Activated CD4-positive, CD25-positive, alpha-beta regulatory T cell treated with anti-CD3 and anti-CD28 coated beads, Interleukin-2, amount 50 U/mL, for 24 hours (primary cell): Measurements from ENCODE around the gene ARL1.
"Not testable (repeated sequence)": the region's sequence is repeated elsewhere in the genome, so short reads cannot be mapped to it uniquely, and the experiment has no call there.

Experiments
- ATAC-seq, 2 donors: fragments of 150-1000 bp; cut with Tn5 transposase; one replicate each; pipeline ENCODE4 v1.10.0; 2021; ENCODE audit warnings: mild to moderate bottlenecking in 1 of 2, moderate library complexity in 1 of 2

Gene ARL1

DNA sequence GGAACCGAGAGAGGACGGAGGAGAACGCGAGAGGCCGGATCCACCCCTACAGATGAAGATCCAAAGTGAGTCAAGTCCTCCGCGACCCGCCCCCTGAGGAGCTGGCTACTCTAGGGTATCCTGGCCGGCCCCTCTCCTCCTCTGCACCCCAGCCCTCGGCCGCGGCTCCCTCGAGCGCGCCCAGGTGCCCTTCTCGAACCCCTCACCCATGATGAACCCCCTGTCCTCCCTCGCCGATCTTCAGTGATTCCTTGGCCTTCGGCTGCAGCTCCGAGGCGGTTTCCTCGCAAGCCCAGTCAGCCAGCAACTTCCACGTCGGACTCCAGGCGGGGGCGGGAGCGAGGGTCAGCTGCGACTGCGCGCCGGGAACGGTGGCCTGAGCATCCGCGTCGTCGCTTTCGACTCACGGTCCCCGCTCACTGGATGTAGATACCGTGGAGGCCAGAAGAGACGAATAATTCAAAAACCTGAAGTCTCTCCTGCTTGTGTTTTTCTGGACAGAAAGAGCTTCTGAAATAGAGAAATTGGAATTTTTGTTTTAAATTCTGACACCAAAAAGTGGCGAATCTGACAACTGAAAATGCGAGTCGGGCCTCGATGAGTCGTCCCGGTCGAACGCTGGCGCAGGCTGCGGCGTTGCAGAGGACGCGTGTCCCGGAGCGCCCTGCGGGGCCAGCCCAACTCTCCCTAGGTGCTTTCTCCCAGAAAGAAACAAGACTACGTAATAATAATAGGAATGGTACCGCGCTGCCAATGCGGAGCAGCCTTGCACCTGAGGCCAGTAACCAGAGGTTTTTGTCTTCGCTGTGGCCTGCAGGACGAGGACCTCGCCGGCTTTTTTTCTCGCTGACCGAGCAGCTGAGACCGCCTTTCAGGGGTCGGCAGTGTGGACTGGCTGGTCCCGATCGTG lies at the start of gene ARL1:
Gene ARL1, minus strand, starts transcription at position 337 of the 910 bp plus-strand sequence. Its CDS starts 127 bp downstream, at position 210.
- peak; percentile 83 for ATAC-seq

DNA sequence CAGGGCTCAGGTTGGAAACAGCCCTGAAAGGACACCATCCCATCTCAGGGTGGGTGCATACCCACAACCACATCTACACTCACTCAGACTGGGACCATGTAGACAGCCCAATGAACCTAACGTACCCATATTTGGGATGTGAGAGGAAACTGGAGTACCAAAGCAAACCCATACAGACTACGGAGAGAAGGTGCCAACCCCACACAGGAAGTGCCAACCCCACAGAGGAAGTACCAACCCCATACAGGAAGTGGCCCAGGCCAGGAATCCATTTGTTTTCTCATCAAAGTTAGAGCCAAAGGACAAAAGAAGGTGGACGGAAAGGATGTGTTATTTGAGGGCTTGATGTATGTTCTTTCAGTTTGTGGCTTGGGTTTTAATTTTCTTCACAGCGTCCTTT lies 48.1 kb upstream of the ARL1 start:
- ATAC-seq = no peak

DNA sequence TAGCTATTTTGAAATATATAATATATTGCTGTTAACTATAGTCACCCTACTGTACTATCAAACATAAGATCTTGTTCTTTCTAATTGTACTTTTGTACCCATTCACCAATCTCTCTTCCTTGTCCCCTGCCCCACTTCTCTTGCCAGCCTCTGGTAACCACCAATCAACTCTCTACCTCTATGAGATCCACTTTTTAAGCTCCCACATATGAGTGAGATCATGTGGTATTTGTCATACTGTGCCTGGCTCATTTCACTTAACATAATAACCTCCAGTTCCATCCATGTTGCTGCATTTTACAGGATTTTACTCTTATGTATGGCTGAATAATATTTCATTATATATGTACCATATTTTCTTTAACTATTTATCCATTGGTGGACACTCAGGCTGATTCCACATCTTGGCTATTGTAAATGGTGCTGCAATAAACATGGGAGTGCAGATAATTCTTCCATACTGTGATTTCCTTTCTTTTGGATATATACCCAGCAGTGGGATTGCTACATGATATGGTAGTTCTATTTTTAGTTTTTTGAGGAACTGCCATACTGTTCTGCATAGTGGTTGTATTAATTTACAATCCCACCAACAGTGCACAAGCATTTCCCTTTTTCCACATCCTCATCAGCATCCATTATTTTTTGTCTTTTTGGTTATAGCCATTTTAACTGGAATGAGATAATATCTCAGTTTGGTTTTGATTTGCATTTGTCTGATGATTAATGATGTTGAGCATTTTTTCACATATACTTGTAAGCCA lies 34.1 kb upstream of the ARL1 start:
- no peak for ATAC-seq

DNA sequence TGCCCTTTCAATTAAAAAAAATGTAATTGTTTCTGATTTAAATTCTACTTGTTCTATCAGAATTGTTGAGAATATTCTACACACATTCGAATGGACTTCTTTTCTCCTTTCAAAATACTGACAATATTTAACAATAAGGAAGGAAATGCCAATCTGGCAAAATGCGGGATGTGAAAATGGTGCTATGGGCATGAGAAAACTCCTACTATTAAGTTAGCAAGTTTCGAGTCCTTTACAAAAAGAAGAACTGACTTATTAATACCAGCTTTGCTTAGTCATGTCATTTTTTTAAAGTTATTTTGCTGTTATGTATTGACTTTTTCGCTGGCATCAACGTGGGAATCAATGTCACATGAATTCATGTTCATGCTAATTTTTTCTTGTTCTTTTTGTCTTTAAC lies 31.7 kb upstream of the ARL1 start:
- no peak for ATAC-seq

DNA sequence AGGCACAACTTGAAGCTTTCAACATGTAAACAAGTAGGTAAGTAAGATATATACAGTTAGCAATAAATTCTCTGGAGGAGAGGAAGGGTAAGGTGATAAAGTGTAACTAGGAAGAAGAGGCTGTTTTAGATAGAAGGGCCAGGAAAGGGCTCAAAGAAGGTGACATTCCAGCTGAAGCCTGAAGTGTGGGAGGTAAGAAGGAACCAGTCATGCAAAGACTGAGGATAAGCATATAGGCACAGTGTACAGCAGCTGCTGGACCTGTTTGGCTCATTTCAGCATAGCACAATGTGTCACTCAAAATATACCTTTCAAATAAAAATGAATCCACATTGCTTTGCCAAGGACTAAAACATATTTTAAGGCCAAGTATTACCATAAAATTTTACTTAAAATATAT lies 28.6 kb upstream of the ARL1 start:
- no peak for ATAC-seq

DNA sequence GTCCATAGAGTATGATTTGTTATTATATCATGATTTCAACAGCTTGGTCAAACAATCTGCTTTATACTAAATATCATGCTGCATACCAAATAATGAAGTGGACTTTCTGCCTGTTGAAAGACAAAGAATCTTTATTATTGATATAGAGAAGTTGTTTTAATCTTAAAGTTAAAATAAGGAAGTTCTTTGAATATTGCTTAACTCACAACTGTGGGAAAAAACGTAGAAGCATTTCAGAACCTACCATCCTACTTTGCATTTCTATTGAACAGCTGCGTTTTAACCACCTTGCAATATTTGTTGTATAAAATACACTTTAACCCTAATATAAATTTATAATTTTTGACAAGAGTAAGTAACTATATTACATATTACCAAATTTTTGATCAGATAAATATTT lies 22.9 kb upstream of the ARL1 start:
- ATAC-seq = no peak

GRCh38 chr12:101424620-101425019 lies 17.0 kb upstream of the ARL1 start:
- no peak for ATAC-seq

- ATAC-seq = not testable (repeated sequence)
Observed at GRCh38 chr12:101422066-101422465, 14.5 kb upstream of the ARL1 start.

GRCh38 chr12:101415228-101415627 lies 7.7 kb upstream of the ARL1 start:
- ATAC-seq = no peak

GRCh38 chr12:101414533-101415119 lies 7.1 kb upstream of the ARL1 start:
- ATAC-seq = no peak

DNA sequence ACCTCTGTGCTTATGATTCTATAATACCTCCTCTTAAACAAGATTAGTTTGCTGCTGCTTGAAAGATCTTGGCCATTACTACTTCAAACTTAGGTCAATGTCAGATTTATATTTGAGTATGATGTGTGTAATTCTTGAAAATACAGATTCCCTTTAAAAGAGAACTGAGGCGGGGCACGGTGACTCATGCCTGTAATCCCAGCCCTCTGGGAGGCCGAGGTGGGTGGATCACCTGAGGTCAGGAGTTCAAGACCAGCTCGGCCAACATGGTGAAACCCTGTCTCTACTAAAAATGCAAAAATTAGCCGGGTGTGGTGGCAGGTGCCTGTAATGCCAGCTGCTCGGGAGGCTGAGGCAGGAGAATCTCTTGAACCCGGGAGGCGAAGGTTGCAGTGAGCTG lies 2.6 kb upstream of the ARL1 start:
- ATAC-seq = not testable (repeated sequence)

DNA sequence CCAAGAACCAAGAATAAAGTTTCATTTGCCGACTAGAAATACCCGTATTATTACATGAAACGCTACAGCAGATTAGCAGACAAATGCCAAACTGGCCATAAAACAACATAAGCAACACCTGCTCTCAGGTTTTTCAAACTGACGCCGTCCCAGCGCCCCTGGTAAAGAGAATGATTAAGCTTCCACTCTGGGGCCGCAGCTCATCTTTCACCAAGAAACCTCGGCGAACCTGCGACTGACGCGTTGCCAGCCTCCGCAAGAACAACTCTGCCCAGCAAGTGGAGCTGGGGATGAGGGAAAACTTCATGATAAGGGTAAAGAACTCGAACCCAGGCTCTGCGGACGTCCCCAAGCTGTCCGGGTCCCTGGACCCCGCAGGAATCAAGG lies 530 bp downstream of the ARL1 start:
- ATAC-seq = peak; percentile 10 to 41

- not testable (repeated sequence) for ATAC-seq
Observed at GRCh38 chr12:101391181-101391580, 16.4 kb downstream of the ARL1 start.

DNA sequence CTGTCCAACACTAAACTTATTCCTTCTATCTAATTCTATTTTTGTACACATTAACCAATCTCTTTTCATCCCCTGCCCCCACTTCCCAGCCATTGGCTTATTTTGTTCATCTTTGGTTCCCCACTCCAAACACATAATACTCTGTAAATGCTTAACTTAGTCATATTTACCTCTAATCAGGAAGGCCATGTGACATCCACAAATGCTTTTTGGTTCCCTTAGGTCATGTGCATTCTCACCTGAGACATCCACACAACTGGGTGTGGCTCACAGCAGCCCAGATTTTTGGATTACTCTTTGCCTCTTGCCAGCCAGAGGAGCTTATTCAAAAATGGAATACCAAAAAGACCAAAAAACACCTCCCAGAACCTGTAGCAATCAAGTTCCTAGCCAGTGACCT lies 28.4 kb downstream of the ARL1 start:
- ATAC-seq = no peak

DNA sequence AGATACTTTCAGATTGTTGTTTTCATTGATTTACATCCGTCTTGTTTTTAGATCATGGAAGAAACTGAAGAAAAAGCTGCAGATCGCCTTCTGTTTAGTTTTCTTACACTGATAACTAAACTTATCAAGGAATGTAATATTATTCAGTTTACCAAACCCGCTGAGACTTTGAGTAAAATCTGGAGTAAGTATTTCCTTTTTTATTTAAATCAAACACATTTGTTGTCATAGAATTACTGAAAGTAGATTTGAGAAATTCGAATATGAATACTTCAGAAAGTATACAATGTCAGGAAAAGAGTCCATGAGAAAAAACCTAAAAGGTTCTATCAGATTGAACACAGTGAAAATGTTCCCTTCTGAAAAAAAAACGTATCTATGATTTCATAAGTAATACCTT lies 32.0 kb downstream of the ARL1 start:
- ATAC-seq = no peak

GRCh38 chr12:101372431-101372830 lies 35.1 kb downstream of the ARL1 start:
- no peak for ATAC-seq

GRCh38 chr12:101368016-101368415 lies 39.6 kb downstream of the ARL1 start:
- ATAC-seq = no peak

DNA sequence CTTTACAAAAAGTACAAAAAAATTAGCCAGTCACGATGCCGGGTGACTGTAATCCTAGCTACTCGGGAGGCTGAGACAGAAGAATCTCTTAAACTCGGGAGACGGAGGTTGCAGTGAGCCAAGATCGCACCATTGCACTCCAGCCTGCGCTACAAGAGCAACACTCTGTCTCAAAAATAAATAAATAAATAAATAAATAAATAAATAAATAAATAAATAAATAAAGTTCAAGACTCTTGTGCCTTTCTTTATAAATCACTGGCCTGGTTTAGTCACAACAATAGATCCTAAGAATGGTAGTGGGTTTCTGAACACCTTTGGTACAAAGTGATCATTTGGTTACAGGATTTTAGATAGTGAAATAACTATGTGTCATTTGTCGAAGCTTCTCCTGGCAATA lies 46.1 kb downstream of the ARL1 start:
- no peak for ATAC-seq

DNA sequence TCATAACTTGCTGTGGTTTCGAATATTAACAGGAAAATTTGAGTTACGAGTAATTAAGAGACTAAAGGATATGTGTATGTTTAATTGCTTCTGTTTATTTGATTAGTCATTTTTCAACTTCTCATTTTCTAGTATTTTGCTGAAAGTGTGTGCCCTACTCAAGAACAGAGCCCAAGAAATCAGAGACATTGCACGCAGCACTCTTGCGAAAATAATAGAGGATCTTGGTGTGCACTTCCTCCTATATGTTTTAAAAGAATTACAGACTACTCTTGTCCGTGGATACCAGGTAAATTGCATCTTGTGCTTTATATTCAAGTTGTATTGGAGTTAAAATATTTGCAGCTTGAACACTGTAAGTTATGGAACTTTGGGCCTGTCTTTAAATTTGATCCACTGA lies 50.8 kb downstream of the ARL1 start:
- no peak for ATAC-seq

DNA sequence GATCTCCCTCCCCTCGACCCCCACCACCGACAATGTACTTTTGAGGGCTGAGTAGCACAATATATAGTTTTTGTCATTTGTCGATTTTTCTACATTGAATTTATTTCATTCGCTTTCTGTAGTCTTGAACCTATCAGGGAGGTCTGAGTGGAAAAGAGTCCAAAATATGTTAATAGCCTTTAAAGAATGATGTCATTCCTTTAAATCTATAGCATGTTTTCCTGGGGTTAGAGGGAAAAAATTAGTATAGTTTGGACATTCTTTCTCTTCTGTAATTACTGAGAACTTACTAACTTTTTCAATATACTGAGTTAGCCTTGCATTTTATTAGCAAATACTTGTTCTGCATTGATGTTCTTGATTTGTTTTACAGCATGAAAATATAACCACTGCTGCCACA lies 55.9 kb downstream of the ARL1 start:
- no peak for ATAC-seq

DNA sequence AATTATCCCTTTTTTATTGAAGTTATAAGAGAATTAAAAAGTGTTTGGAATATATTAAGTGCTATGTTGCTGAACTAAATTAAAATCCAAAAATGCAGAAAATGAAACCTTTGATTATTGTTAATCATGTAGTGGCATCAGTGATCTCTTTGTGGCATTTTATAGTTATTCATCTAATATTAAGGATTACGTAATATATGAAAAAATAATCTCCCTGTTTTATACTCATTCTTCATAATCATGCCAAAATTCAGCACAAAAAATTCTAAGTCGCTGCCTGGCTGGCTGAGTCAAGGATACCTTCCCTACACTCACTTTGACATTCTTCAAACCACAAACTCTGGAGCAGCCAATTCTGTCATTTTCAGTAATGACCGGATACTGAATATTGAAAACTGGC lies 63.7 kb downstream of the ARL1 start:
- ATAC-seq = no peak
